Midbrain (tissue), 1 donor: ENCODE measurements around the gene OR1J4.
"Not testable (repeated sequence)": the region's sequence is repeated elsewhere in the genome, so short reads cannot be mapped to it uniquely, and the experiment has no call there.

Experiments used
- DNase-seq: peaks from one replicate; lab custom pipeline; 2025; lab: John Stamatoyannopoulos, UW

The OR1J4 gene

GRCh38 chr9:122518841-122519240, at the start of gene OR1J4:
OR1J4 (plus strand) TSS chr9:122519141; CDS start chr9:122519141, 0 bp downstream.
- no peak for DNase-seq

- DNase-seq = no peak
Measured at GRCh38 chr9:122474561-122474960, 44.4 kb upstream of the OR1J4 start.

GRCh38 chr9:122475717-122476116, 43.2 kb upstream of the OR1J4 start:
- DNase-seq = no peak

GRCh38 chr9:122477346-122477745, 41.6 kb upstream of the OR1J4 start:
- DNase-seq = no peak

GRCh38 chr9:122477826-122478225, 41.1 kb upstream of the OR1J4 start, which contains the start of gene OR1J1:
OR1J1 (minus strand) TSS chr9:122477926; CDS start chr9:122477926, 0 bp downstream.
- DNase-seq = no peak

- no peak for DNase-seq
Measured at GRCh38 chr9:122479062-122479461, 39.9 kb upstream of the OR1J4 start.

- no peak for DNase-seq
Measured at GRCh38 chr9:122498883-122499288, 20.1 kb upstream of the OR1J4 start.

- DNase-seq = no peak
Measured at GRCh38 chr9:122506964-122507363, 12.0 kb upstream of the OR1J4 start.

- no peak for DNase-seq
Measured at GRCh38 chr9:122510502-122510901, 8.4 kb upstream of the OR1J4 start, which contains the start of gene OR1J2. OR1J2 (plus strand) TSS chr9:122510802; CDS start chr9:122510802, 0 bp downstream.

GRCh38 chr9:122518226-122518625, 715 bp upstream of the OR1J4 start:
- no peak for DNase-seq

- DNase-seq = no peak
Measured at GRCh38 chr9:122519376-122519775, 435 bp downstream of the OR1J4 start.

GRCh38 chr9:122526602-122527001, 7.7 kb downstream of the OR1J4 start:
- no peak for DNase-seq

GRCh38 chr9:122527193-122527592, 8.3 kb downstream of the OR1J4 start, which contains the start of gene OR1N1:
OR1N1 (minus strand) TSS chr9:122527293; CDS start chr9:122527293, 0 bp downstream.
- DNase-seq = no peak

- not testable (repeated sequence) for DNase-seq
Measured at GRCh38 chr9:122531157-122531556, 12.2 kb downstream of the OR1J4 start.

GRCh38 chr9:122536134-122536533, 17.2 kb downstream of the OR1J4 start:
- no peak for DNase-seq

GRCh38 chr9:122537066-122537465, 18.1 kb downstream of the OR1J4 start:
- DNase-seq = not testable (repeated sequence)

- no peak for DNase-seq
Measured at GRCh38 chr9:122538757-122539156, 19.8 kb downstream of the OR1J4 start.

- no peak for DNase-seq
Measured at GRCh38 chr9:122546196-122546595, 27.3 kb downstream of the OR1J4 start.

- DNase-seq = no peak
Measured at GRCh38 chr9:122551371-122551770, 32.4 kb downstream of the OR1J4 start.

- DNase-seq = no peak
Measured at GRCh38 chr9:122552812-122553211, 33.9 kb downstream of the OR1J4 start, which contains the start of gene OR1N2. OR1N2 (plus strand) TSS chr9:122553112; CDS start chr9:122553212, 100 bp downstream.

GRCh38 chr9:122561446-122561845, 42.5 kb downstream of the OR1J4 start:
- no peak for DNase-seq

- DNase-seq = no peak
Measured at GRCh38 chr9:122562134-122562760, 43.3 kb downstream of the OR1J4 start.

GRCh38 chr9:122567901-122568300, 49.0 kb downstream of the OR1J4 start:
- no peak for DNase-seq
